MG63 (cell line): ENCODE results near the gene SOX2. TPM values are rescaled to one million over a fixed set of nuclear protein-coding genes. Genes with fewer than 3 reads are reported as not detected.

Experiments used
- DNase-seq: peaks from one replicate; pipeline ENCODE4 v3.0.0-alpha.2; 2020
- H3K27me3 ChIP-seq: fragments of 250-450 bp; sonication (Bioruptor Pico); 2 replicates; pipeline ENCODE4 v1.5.1; 2020; ENCODE audit warnings: mild to moderate bottlenecking, moderate library complexity
- H3K36me3 ChIP-seq: fragments of 250-450 bp; sonication (Bioruptor Pico); 2 replicates; pipeline ENCODE4 v1.5.1; 2020; ENCODE audit warnings: mild to moderate bottlenecking, moderate library complexity
- H3K4me3 ChIP-seq: fragments of 250-450 bp; sonication (Bioruptor Pico); 2 replicates; pipeline ENCODE4 v1.5.1; 2020; ENCODE audit warnings: mild to moderate bottlenecking, moderate library complexity
- H3K9me3 ChIP-seq: fragments of 250-450 bp; sonication (Bioruptor Pico); 2 replicates; pipeline ENCODE4 v1.5.1; 2020; ENCODE audit warnings: mild to moderate bottlenecking, moderate library complexity
- total RNA-seq: library from RNA; depleted of rRNA; stranded (reverse); fragments of >200 nt; shearing (Covaris generic); gene quantifications from 2 replicates; pipeline ENCODE4 v1.2.3, GENCODE V29; 2014; ENCODE audit warnings: low replicate concordance

SOX2 gene
- total RNA-seq, 1 experiment from 2014 or later, result 0.07 TPM

DNA sequence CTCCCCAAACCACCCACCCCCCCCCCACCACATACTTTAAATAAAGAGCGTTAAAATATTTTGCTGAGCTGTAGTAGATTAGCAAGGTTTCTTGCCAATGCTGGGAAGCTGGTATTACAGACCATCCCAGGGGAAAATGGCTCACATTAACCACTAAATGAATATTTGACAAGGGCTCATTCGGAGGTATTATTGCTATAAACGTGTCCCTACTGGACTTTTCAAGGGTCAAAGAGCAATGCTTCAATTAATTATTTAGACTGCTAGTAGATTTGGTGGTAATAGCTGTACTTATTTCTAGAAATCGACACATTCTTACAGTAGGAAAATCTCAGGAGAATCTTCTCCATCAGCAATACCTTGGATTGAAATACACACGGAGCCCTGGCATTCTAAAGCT, 5.2 kb downstream of the SOX2 start:
- H3K9me3 ChIP-seq, result no peaks in the 10 kb centered on the region
- no peaks in the 10 kb centered on the region for H3K36me3 ChIP-seq
- H3K4me3 ChIP-seq, result no peak overlapping the region
- DNase-seq, result no peak
- peaks cover 78% of the 10 kb centered on the region for H3K27me3 ChIP-seq

DNA sequence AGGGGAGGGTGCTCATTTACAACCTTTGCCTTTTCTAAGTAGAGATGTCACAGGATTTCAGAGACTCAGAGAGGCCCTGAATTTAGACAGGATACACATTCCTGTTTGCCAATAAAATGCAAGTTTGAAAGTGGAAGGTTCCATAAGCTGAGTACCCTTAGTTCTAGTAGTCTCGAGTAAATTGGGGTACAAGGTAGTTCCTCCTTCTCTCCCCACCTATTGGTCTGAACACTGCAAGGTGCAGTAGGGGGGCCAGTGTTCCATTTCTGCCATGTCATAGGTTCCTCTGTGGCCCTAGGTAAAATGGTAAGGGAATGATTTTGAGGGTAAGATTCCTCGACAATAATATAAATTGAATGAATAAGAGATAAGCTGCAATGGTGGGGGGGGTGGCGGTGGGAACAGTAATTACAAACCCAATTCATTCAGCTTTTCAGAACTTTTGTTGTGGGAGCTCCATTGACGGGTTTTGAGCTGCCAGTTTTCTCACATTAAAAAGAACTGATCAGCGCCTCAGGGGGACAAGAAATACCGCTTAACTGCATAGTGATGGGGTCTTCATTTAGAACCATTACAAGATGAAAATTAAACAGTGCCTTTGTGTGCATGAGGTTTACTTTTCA, 5.9 kb downstream of the SOX2 start:
- no peak for DNase-seq
- Histone ChIP-seq H3K36me3 (no peaks in the 10 kb centered on the region), H3K4me3 (no peak overlapping the region), H3K27me3 (peaks cover 80% of the 10 kb centered on the region), H3K9me3 (no peaks in the 10 kb centered on the region)

DNA sequence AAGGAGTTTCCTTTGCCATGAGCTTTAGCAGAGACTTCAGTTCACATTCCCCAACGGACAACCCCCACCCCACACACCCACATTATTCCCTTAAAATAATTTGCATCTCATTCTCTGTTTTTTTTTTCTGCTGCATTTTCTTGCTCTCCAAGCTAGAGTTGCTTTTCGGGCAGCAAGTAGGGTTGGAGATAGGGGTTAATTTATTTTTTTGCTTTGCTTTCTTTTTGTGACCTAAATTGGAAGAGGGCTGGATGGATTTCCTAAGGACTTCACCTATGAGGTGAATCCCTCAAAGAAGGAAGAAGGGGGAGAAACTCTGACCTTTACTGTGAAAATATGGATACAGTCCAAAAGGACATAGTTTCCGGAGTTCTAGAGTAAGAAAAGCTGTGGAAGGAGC, 6.6 kb downstream of the SOX2 start:
- no peaks in the 10 kb centered on the region for H3K36me3 ChIP-seq
- no peak for DNase-seq
- H3K9me3 ChIP-seq, result no peaks in the 10 kb centered on the region
- H3K4me3 ChIP-seq, result no peak overlapping the region
- H3K27me3 ChIP-seq, result peaks cover 80% of the 10 kb centered on the region

DNA sequence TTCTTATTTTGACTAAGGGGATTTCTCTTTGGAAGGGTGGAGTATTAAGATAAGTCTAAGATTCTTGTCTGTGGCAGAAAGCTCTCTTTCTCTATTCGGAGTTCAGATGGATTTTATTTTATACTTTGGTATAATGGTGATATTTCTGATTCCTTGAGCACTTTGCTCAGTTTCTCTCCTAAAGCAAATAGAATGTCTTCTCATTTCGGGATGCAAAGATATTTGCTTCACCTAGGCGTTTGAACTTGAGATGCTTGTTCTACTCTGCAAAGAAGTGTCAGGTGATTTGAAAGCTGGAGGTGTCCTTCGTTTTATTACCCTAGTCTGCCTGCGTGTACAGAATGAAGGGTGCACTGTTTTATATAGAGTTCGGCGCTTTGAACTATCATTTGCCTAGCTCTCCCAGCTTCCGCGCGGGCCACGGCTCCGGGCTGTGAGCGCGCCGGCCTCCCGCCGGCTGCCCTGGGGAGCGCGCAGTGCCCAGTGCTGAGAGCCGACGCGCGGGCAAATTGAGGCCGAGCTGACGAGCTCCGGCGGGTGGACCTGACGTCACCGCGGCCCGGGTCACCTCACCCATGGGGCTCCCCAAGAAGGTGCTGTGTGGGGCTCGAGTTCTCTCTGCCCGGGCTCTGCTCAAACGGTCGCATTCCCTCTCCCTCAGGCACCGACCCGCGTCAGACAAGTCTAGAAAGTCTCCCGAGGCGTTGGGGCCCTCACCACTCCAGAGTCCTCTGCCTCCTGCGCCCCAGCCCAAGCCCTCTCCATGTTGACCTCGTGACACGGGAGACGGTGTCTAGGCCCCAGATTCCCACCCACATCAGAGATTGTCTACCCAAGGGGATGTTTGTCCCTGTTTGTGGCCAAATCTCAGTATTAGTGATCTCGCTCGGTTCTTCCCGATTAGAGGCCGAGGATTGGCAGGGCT, 7.5 kb downstream of the SOX2 start:
- Histone ChIP-seq H3K9me3 (no peaks in the 10 kb centered on the region), H3K36me3 (no peaks in the 10 kb centered on the region), H3K27me3 (peaks cover 80% of the 10 kb centered on the region), H3K4me3 (no peak overlapping the region)
- DNase-seq, result no peak

DNA sequence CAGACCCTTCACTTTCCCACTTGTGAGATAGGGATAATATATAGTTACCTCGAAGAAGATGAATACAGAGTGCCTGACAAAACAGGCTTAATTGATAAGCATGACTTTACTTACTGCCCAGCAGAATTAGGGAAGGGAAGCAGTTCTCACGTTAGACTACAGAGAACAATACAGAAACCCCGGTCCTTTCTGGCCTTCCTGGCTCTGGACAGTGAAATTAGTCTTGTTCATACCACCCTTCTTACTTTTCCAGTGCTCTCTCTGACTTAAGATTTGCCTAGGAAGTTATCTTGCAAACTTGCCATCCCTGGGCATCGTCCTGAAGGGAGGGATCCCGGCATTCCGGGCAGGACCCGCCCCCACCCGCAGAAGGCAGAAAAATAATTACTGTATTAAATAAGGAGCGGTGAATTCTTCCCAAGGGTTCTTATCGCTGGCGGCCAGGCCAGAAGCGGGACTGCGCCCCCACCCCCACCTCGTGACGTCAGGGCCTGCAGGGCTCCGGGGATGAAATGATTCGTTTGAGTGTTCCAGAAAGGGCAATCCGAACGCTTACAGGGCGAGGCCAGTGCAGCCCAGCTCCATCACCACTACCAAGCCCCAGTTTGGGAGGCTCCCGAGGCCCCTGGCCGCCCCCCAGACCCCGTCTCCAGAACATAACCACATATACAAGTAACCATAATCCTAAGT, 8.4 kb downstream of the SOX2 start:
- DNase-seq, result no peak

DNA sequence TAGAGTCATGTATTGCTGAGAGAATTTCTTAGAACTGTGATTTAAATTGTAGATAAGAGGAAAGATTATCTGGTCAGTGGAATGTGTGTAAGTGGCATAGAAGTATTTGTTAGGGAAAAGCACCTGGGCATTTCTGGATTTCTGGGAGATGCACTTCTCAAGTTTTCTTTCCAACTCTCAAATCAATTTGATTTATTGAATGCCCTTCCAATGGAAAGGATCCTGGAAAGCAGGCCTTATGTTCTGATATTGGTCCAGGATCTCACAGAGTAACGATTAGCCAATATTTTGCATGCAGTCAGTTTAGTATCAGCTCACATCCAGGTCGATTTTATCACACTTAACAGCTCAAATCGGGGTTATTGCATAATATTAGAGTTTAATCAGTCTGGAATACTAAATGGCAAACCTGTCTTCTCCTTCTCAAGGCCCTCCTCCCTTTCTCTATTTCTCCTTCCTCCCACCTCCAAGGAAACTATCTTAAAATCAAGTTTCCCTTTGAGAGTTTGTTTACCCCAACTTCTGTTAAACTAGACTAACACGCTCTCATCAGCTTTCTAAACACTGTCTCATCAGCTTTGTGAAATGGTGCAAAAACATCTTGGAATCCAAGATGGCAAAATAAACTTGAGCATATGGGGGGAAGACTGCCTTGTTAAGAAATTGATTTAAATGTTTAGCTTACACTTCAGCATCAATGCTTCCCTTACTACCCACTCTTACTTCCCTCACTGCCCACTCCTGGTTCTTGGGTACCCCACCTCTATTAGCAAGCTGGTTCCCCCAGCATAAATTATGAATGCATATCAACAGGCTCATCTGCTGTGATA, 9.5 kb downstream of the SOX2 start:
- no peak for DNase-seq
- H3K27me3 ChIP-seq, result peaks cover 75% of the 10 kb centered on the region
- no peaks in the 10 kb centered on the region for H3K36me3 ChIP-seq
- no peak overlapping the region for H3K4me3 ChIP-seq
- no peaks in the 10 kb centered on the region for H3K9me3 ChIP-seq

More for the DNA sequence above, 8.4 kb downstream of the SOX2 start:
- peaks cover 78% of the 10 kb centered on the region for H3K27me3 ChIP-seq
- H3K4me3 ChIP-seq, result no peak overlapping the region
- no peaks in the 10 kb centered on the region for H3K36me3 ChIP-seq
- no peaks in the 10 kb centered on the region for H3K9me3 ChIP-seq

DNA sequence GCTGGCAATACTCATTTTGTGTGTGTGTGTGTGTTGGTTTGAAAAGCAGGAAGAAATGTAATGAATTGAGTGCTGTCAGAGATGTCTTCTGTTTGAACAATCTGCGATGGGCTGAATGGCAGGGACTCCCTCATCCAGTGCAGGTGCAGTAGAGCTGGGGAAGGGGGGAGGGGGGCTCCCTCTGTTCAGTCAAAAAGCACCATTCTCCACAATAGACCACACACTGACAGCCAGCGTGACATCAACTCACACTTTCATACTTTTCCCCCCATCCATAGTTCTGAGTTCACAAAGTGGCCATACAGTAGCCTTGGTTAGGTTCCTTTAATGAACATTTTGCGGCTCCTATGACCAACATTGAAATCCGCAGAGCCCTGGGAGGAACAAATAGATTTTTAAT, 10.4 kb downstream of the SOX2 start:
- H3K9me3 ChIP-seq, result no peaks in the 10 kb centered on the region
- H3K36me3 ChIP-seq, result no peaks in the 10 kb centered on the region
- no peak for DNase-seq
- no peak overlapping the region for H3K4me3 ChIP-seq
- peaks cover 72% of the 10 kb centered on the region for H3K27me3 ChIP-seq

DNA sequence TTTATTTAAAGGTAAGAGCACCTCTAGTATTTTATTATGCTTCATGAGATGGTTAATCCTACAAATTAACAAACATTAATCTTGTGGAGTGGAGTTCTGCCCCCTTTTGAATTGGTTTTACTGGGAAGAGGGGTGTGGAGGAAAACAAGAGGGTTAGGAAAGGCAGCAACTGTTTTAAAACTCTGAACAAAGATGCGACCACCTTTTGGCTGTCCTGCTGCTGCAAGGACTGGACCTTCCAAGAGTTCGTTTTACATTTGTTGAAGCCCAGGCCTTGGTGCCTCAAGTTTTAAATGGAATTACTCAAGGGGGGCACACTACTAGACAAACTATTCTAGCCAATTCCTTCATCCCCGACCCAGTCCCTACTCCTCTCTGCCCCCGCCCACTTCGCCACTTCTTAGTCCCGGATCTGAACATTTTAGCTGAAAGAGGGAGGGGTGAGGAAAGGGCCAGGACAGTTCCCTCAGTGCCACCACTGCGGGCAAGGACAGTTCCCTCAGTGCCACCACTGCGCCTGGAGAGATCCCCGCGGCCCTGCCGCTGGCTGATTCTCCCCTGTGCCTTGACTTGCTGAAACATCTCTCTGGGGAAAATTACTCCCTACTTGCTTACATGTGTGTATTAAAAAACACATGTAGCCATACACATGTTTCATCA, 11.2 kb downstream of the SOX2 start:
- Histone ChIP-seq H3K4me3 (no peak overlapping the region), H3K36me3 (no peaks in the 10 kb centered on the region), H3K9me3 (no peaks in the 10 kb centered on the region), H3K27me3 (peaks cover 72% of the 10 kb centered on the region)
- DNase-seq, result no peak

DNA sequence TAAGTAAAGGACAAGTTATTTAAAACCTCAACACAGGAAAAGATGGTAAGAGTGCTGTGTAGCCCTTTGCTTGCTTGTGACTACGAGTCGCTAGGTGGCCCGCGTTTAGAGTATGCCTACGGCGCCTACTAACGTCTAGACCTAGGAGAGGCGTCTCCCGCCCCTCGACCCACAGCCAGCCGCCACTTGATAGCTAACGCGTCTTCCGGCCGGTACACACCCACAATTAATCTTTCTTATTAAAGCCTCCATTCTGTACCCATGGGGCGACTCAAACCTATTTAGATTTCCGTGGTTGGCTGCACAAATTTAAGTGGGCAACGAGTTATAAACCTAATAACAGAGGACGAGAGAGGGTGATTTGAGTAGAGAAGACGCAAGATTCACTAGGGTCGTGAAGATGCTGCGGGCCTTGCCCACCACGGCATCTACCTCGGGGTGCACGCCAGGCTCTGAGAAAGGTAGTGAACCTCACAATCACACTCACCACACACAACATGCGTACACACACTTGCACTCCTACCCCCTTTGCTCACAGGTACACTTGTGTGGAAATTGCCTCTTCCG, 12.0 kb downstream of the SOX2 start:
- Histone ChIP-seq H3K9me3 (no peaks in the 10 kb centered on the region), H3K27me3 (peaks cover 74% of the 10 kb centered on the region), H3K36me3 (no peaks in the 10 kb centered on the region), H3K4me3 (no peak overlapping the region)
- no peak for DNase-seq

DNA sequence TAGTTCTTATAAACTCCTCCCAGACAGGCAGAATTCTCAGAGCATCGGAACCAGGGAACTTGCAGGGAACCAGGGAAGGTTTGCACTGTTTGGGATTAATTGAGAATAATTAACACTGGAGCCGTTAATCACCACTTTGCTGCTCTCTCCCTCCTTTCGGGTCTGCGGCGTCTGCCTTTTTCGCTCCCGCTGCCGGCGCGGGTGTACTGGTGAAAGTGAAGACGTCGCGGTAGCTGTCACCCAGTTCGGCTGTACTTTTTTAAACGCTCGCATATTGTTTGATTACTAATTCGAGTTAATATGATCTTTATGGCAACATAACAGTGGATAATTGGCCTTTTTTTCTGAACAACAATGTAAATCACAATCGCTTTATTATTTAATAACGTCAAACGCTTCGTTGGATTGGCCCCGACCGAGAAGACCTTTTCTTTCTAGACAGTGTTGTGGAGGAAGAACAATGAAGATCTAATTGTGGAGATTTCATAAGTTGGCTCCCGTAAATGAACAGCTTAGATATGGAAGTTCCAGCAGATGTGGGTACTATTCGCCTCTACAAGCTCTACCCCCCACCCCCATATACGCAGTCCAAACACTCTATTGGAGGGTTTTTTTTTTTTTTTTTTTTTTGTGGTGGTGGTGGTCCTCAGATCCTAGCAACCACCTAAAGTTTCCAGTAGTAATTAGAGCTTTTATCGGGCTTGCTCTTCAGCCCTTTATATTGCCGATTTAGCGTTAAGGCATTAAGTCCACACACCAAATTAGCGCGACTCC, 12.7 kb downstream of the SOX2 start:
- DNase-seq, result no peak
- Histone ChIP-seq H3K9me3 (no peaks in the 10 kb centered on the region), H3K36me3 (no peaks in the 10 kb centered on the region), H3K27me3 (peaks cover 75% of the 10 kb centered on the region), H3K4me3 (no peak overlapping the region)

DNA sequence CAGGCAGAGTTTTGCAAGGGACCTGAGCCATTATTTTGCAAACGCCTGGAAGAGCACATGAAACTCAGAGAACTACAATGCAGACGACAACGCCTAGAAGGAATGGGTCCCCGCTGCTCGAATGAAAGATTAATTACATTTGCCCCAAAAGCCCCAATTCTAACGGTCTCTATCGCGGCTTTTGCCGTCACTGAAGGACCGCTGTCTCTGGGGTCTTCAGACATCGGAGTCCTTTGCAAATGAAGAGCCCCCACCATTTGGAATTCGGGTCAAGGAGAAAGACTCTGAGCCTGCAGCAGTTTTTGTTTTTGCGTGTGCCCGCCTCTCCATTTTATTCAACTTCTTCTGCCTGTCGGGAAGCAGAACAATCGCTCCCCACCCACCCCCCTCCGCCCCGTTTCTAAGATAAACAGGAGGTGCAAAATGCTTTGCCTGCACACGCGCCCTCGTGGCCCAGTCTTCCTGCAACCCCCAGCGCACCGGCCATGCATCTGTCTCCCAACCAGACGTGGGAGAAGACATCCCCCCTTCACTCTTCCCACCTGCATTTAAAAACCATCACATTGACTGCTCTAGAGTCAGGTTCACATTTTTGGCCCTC, 13.5 kb downstream of the SOX2 start:
- Histone ChIP-seq H3K4me3 (no peak overlapping the region), H3K9me3 (no peaks in the 10 kb centered on the region), H3K36me3 (no peaks in the 10 kb centered on the region), H3K27me3 (peaks cover 80% of the 10 kb centered on the region)
- DNase-seq, result no peak

DNA sequence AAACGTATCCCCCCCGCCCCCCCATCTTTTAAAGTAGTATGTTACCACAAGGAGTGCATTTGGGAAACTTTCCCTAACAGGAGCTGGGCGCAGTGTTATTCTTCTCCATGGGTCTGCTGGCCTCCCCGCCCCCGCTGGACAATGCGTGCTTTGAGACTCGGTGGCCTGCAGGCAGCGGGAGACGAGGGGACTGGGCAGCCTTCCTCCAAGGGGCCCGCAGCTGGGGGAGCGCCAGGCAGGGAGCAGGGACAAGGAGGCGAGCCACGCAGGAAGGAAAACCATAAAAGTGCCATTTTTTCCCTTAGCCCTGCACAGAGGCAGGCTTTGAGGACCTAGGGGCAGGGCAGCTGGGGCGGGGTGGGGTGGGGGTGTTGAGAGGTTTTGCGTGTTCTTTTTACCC, 14.1 kb downstream of the SOX2 start:
- peaks cover 86% of the 10 kb centered on the region for H3K27me3 ChIP-seq
- no peak overlapping the region for H3K4me3 ChIP-seq
- DNase-seq, result no peak
- no peaks in the 10 kb centered on the region for H3K9me3 ChIP-seq
- no peaks in the 10 kb centered on the region for H3K36me3 ChIP-seq

DNA sequence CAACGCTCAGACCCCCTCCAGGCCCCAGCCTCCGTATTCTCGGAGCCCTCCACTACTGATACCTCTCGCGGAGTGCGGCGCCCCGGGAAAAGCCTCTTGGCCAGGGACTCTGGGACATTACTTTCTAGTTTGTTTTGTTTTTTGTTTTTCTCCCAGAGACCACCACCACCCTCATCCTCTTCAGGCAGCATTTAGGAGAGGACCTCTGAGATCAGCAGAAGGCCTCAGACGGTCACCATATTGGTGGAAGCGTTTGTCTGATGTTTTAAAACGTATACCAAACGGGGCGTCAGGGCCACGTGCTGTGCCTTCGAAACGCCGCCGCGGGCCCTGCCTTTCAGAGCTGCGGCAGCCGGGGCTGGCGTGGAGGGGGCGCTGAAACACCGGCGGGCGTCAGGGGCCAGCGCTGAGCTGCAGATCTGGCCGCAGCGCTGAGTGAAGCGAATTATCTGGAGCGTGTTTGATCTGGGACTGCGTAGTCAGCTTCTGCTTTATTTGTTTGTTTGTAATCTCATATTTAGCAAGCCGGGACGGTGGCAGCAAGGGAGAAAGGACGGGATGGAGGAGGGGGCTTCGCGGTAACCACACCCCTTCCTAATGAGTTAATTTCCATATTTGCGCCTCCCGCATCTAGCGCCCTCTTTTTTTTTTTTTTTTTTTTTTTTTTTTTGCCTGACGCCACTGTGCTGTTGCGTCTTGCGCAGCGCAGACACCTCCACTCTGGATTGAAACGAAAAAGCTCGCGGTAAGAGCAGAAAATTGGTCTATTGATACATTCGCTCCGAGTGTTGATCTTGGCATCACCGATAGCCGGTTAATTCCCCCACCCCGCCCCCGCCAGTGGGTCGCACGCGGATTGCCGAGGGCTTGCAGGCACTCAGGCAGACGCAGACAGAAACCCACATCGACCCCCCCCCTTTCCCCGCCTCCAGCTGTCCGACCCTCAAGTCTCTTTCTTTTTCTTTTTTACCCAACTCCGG, 14.9 kb downstream of the SOX2 start:
- Histone ChIP-seq H3K9me3 (no peaks in the 10 kb centered on the region), H3K27me3 (peaks cover 83% of the 10 kb centered on the region), H3K4me3 (peak overlapping the region; percentile 26), H3K36me3 (no peaks in the 10 kb centered on the region)
- DNase-seq, result no peak
